Measurements from ENCODE around the gene TRIM36.

DNA sequence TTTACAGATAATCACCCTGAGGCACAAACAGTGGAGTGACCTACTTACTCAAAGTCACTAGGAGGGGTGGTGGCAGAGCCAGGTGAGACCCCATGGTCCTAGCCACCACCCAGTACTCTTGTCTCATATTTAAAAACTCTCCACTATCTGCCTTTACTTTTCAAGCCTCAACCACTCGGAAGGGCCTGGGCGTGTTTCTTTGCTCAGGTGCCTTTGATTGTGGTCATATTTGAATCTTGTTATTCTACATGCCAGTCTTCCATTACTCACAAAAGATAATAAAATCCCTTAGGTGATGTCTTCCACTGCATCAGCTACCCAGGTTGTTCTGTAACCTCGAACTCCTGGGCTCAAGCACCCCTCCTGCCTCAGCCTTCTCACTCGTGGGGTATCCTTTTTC is 20.7 kb upstream of the TRIM36 start:
- no peak for TF ChIP-seq EZH2 (IDR thresholded peaks at IDR 0.05; ENCODE audit: low read length, unreplicated experiment)
- TF ChIP-seq EZH2phosphoT487 (IDR thresholded peaks at IDR 0.05; ENCODE audit: borderline replicate concordance, low read length): no peak

Measured in PC-3 (cell line).